Tibial nerve (tissue), 3 donors: ENCODE measurements around the gene TCF7.

Experiments
- CTCF ChIP-seq, 5 experiments: fragments of 200-600 bp in 3 of 5; fragments of 450-650 bp in 2 of 5; sonication (generic) in 3 of 5; IDR thresholded peaks; one replicate each; pipeline ENCODE4 v1.5.1; 2016 to 2019; ENCODE audit warnings: antibody characterized with exemption in 5 of 5, mild to moderate bottlenecking in 3 of 5, moderate library complexity in 2 of 5
- POLR2A ChIP-seq, 2 donors: fragments of 450-650 bp; IDR thresholded peaks; one replicate each; pipeline ENCODE4 v1.6.1; 2017; ENCODE audit warnings: antibody characterized with exemption in 2 of 2, mild to moderate bottlenecking in 2 of 2, moderate library complexity in 2 of 2

GRCh38 chr5:134097211-134097749, 17.2 kb upstream of the TCF7 start:
- TF ChIP-seq CTCF (IDR thresholded peaks at IDR 0.05) (no peak), POLR2A (IDR thresholded peaks at IDR 0.05) (no peak)
